H4 (cell line): Measurements from ENCODE around the gene GCHFR. TPM values are rescaled to one million over a fixed set of nuclear protein-coding genes. Genes with fewer than 3 reads are reported as not detected.

Experiments
- DNase-seq: peaks from one replicate; pipeline ENCODE4 v3.0.0-alpha.2; 2015; ENCODE audit warnings: low spot score
- total RNA-seq: library from RNA; depleted of rRNA; stranded (reverse); fragments of >200 nt; shearing (Covaris generic); gene quantifications from 2 replicates; pipeline ENCODE4 v1.2.3, GENCODE V29; 2014; rRNA removed

The GCHFR gene
- 43.2 and 49.0 TPM in 2 replicates for total RNA-seq

DNA sequence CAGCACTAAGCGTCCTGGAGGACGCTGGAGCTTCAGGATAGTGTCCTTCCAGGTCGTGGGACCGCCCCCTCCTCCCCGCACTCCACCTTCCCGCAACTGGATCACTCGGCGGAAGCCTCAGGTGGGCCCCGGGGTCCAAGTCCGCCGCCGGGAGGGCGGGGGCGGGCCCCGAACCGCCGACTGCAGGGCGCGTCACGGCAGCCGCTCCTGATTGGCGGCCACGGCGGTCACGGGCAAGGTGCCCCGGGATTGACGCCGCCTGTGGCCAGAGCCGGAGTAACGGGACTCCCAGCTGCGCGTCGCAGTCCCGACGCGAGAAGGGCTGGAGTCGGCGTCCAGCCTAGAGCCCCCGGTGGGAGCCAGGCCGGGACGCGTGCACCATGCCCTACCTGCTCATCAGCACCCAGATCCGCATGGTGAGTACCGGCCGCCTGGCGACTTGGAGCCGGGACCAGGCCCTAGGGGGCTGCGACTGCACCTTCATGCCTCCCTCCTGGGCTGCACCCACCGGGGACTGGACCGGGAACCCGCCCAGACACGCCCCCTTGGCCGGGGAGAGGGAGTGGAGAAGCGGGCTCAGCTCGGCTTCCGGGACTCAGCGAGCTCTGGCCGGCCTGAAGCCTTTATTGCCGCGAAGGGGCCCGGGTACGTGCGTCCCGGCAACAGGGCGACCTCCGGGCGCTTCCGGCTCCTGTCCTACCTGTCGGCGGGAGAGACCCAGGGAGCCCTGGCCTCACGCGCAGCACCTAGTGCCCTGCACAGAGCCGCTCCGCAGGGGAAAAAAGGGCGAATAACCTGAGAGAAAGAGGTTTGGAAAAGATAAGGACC is at the start of gene GCHFR:
Gene GCHFR (plus strand): TSS at position 268 of the 828 bp plus-strand sequence. CDS start 113 bp downstream, at position 381.
- DNase-seq: peak; percentile 74

DNA sequence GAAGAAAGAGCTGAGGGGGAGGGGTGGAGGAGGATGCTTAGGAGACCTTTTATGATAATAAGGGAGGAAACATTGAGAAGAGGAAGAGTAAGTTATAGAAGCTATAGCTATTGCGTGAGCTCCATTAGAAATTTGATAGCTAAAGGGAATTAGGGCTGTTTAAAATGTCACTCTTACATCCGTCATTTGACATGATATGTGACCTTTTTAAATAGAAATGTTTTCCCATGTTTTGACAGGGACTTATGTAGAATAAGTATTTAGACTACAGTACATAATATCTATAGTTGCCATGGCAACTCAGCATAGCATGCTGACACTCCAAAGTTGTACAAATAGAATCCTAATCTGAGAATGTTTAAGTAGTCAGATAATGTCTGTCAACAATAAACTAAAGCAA is 49.7 kb upstream of the GCHFR start:
- no peak for DNase-seq

DNA sequence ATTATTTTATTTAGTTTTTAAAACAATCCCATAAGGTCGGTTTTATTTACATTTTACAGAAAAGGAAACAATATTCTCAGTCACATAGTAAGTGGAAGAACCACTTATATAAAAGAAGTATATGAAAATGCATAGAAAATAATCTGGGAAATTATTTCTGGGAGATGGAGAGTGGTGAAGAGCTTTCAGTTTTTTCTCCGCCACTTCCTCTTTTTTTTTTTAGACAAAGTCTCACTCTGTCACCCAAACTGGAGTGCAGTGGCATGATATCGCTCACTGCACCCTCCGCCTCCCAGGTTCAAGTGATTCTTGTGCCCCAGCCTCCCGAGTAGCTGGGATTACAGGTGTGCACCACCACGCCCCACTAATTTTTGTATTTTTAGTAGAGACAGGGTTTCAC is 47.7 kb upstream of the GCHFR start:
- no peak for DNase-seq

DNA sequence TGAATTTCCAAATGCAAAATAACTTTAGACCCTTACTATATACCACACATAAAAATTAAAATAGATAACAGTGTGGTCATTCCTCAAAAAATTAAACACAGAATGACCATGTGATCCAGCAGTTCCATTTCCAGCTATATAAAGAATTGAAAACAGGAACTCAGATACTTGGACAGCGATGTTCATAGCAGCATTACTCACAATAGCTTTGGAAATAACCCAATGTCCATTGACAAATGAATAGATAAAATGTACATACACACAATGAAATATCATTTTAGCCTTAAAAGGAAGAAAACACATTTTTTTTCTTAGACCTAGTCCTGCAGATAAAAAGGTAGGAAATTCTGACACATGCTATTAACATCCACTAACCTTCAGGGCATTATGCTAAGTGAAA is 42.2 kb upstream of the GCHFR start:
- DNase-seq: no peak

DNA sequence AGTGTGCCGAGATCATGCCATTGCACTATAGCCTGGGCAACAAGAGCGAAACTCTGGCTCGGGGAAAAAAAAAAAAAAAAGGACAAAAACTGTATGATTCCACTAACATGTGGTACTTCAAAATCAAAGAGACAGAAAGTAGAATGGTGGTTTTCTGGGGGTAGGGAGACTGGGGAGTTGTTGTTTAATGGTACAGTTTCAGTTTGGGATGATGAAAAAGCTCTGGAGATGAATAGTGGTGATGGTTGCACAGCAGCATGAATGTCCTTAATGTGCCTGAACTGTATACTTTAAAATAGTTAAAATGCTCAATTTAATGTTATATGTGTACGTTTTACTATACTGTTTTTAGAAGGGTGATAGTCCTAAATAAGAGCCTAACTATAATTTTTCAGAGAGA is 41.5 kb upstream of the GCHFR start:
- no peak for DNase-seq

DNA sequence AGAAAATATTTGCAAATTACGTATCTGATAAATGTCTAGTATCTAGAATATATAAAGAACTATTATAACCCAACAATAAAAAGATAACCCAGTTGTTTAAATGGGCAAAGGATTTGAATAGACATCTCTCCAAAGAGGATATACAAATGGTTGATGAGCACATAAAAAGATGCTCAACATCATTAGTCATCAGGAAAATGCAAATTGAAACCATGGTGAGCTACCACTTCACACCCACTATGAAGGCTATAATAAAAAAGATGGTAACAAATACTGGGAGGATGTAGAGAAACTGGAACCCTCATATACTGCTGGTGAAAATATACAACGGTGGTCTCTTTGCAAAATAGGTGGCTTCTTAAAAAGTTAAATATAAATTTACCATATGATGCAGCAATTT is 40.9 kb upstream of the GCHFR start:
- no peak for DNase-seq

DNA sequence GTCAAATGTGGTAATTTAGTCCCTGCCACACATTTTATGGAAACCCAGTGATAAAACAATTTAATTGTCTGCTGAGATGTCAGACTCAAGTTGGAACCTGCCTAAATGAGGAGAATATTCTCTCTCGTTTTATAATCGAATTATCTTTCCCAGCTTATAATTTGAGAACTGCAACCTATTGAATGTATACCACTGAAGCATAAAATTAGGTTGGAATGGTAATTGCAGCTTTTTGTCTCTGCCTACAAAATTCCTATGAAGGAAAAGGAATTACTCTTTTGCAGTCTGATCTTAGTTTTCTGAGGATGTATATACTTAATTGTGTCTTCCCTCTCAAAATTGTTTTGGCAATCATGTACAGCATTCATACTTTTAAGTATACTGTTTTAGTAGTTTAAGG is 39.9 kb upstream of the GCHFR start:
- DNase-seq: no peak

DNA sequence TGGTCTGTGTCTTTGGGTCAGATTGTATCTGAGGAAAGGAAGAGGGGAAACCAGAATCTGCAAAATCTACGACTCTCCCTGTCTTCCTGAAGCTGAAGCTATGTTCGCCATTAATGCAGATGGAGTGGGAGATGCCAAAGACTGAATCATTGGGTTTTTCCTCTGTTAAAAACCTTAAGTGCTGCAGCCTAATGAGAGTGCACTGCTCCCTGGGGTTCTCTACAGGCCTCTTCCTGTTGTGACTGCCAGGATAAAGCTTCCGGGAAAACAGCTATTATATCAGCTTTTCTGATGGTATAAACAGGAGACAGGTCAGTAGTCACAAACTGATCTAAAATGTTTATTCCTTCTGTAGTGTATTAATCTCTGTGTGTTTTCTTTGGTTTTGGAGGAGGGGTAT is 32.8 kb upstream of the GCHFR start:
- DNase-seq: no peak

DNA sequence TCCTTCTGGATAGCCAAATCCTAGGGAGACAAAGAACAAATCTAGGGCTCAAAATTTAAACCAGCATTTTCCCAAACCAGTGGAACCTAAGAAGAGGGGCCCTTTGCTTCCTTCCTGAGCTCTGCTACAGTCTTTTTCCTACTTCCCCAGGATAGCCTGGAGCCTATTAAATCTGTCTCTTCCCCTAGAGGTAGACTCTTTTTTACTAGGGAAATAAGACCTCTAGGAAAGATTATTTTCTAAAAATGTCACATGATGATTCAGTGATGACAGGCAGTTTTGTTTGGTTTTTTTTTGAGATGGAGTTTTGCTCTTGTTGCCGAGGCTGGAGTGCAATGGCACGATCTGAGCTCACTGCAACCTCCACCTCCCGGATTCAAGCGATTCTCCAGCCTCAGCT is 27.3 kb upstream of the GCHFR start:
- no peak for DNase-seq

DNA sequence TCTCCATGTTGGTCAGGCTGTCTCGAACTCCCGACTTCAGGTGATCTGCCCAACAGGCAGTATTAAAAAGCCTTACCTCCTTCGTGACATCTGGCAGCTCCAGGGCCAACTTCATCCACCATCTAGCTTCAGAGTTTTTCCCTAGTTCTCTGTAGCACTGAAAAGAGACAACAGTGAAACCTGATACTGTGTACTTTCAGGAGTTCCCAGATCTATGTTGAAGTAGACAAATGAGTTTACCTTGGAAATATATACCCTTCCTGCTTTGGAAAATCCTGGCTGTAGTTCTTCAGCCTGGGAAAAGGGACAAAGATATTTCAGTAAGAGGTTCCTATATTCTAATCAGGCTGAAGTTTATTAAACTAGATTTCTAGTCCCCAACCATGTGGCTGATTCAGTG is 26.8 kb upstream of the GCHFR start:
- DNase-seq: no peak

DNA sequence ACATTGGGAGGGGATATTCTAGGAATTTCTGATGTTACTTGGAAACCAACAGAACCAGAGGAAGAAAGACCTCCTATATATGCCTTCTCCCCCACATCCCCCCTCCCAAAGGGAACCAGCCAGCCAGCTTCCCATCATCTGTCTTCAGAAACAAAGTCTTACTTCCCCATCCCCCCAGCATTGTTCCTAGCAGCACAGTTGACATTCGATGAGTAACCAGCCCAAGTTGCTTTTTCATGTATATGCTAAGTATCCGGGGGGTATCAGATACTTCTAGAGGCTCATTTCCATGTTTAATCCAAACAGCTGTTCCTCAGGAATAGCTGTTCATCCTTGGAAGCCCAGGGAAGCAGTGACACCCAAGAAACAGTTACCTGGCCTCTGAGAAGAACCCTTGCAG is 24.8 kb upstream of the GCHFR start:
- DNase-seq: no peak

DNA sequence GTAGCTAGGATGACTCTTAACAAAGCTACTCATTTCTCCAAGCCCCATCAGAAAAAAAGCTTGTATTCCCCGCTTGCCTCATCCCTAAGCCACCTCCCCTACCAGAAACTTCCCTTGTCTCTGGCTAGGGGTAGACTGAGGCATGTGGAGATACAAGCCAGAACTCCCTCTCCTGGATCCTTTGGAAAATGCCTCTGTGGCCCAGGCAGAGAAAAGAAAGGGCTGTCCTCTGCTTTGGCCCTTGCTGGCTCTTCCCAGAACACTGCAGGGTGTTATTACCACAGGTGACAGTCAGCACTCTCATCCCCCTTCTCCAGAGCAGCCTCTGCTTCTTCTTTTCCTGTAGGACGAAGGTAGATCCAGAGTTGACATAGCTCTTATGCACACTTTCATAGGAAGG is 24.0 kb upstream of the GCHFR start:
- no peak for DNase-seq

DNA sequence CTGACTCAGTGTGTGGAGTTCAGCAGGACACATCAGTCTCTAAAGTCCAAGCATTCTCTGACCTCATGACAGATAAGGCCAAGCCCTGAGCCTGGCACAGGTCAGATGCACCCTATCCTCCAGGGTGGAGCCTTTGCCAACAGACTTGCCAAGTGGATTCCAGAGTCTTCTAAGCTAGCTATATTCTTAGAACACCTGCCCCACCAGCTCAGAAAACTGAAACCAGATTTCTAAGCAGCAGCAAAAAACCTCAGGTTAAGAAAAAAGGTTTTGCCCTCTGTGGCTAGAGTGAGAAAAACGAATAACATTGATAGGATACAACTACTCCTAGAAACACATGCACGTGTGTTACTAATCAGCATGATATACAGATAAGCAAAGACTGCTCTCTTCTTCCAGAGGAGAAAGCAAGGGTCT is 20.4 kb upstream of the GCHFR start:
- DNase-seq: no peak

DNA sequence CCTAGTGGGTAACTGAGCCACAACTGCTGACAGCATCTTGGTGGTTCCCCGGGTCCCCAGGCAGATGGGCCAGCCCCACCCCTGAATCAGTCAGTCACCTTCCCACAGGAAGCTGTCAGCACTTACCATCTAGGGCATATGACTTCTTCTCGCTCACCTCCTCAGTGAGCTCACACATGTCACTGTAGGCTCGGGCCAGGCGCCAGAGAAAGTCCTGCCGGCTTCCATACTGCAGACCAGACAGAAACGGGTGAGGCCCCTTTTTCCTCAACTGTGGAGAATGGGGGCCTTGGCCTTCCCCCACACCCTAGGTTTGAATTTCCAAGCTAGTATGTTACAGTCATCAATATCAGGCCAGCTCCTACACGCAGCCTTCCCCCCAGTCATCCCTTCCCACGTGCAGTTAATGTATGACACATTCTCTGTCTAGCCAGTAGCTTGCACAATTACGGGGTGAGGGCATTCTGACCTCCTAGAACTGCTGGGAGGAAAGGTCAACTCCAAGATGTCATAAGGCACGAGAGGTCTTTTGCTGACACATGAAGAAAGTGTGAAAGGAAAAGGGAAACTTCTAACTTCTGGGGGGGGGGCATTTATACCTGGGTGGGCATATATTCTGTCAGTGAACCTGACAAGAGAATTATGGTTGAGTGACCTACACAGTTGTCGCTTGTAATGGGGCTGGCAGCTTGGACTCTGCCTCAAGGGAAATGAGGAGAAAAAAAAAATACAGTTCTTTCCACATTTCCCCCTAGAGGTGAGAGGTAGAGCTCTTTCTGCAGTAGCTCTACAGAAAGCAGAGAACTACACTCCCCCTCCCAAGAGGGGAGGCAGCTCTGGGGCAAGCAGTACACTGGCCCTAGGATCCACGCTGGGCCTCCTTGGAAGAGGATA is 19.7 kb upstream of the GCHFR start:
- DNase-seq: no peak

DNA sequence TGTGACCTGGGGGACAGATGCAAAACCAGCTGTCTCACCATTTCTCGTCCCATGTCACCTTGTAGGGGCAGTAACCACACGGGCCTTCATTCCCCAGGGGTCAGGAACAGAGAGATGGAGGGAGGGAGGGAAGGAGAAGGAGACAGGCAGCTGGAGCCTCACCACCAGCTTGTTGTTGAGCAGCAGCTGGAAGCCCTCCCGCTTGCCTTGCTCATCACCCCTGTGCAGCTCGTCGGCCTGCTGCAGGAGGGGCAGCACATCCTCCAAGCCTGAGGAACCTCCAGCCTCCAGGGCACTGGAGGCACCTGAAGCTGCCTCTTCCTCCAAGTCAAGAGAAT is 19.1 kb upstream of the GCHFR start:
- no peak for DNase-seq

DNA sequence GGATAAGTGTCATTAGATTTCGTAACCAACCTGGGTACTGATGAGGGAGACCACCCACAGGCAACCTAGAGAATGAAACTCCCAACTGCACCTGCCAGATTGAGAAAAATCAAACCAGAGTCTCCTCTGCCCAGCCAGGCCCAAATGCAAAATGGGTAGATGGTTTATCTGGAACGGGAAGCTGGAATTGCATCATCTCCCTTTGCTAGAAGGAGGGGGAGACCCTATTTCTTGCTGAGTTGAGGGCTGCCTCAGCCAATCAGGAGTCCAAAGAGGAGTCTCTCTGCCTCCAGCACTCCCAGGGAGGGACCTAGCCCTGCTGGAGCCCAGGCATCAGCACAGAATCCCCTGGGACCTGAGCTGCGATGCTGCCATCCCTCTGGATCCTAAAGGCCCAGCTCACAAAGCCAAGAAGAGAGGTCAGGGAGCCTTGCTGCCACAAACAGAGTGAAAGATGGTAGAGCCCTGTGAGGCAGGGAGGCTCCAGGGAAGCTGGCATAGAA is 16.9 kb upstream of the GCHFR start:
- DNase-seq: no peak

DNA sequence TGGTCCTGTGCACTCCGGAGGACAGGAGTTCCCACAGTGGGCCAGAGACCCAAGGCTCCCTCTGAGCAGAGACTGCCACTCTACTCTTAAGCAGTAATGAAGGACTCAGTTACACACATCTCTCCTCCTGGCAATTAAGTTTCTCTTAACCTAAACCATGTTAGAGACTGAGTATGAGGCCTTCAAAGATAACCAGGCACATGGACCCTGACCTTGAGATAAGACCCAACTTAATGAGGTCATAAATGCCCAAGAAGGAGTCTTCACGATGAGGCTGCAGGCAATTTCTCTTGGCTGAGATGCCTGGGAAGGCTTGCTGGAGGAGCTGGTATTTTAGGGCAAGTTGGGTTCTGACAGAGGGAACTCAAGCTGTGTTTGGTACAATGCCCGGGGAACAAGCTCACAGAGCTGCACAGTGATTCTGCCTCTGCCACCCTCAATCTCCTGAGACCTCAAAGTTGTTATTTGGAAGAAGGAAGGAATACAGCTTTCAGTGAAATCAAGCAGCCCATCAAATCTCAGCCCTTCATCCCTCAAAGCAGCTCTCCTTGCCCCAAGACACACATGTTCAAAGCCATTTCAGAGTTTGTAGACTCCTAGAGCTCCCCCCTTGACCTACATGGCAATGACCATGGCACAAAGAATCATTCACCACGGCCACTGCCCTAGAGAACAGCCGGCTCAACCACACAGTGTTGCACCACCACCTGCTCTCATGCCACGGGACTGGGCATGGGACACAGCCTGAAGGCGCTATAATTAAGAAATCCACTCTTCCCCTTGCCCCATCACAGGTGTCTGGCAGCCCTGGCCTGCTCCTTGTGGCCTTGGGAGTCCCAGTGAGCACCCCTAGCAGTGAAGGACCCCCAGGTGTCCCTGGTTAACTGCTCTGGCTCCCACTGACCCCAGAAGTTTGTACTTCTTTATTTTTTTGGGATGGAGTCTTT is 15.9 kb upstream of the GCHFR start:
- no peak for DNase-seq

DNA sequence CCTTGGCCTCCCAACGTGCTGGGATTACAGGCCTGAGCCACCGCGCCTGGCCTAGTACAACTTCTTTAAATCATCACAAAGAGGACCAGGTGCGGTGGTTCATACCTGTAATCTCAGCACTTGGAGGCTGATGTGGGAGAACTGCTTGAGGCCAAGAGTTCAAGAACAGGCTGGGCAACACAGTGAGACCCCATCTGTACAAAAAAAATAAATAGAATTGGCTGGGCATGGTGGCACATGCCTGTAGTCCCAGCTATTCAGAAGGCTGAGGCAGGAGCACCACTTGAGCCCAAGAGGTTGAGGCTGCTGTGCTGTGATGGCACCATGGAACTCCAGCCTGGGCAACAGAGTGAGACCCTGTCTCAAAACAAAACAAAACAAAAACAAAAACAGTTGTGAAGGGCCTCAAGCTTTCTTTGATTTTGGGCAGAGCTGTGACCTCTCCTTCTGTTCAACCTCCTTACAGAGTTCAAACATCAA is 14.7 kb upstream of the GCHFR start:
- DNase-seq: no peak

DNA sequence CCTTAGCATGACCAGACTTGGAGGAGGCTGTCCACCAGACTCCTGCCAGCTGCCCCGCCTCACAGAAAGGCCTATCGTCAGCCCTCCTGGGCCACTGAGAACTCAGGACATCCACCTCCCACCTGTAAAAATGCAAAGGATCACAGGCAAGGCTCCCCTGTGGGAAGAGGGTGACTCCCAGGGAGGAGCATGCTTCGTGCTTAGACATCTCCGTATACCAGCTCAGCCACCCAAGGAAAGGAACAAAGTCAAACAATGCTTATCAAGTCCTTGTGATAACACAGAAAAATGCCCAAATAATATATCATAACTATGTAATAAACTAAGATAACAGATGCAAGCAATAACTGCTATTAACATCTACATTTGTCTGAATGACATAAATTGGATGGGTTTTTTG is 13.0 kb upstream of the GCHFR start:
- no peak for DNase-seq

DNA sequence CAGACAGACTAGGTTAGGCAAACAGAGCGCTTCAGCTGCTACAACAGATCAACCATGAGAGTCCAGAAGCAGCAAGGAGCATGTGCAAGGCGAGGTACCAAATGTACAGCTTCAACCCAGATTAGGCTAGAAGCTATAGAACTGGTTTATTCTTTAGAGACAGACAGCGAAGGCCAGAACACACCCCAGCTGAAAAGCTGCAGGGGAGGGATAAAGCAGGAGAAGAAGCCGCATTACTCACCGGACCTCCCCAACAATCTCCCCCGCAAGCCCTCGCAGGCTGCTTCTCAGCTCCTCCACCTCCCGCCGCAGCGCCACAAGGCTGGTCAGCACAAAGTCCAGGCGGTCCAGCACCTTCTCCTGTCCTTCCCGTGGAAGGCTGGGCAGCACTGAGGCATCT is 12.1 kb upstream of the GCHFR start:
- no peak for DNase-seq

DNA sequence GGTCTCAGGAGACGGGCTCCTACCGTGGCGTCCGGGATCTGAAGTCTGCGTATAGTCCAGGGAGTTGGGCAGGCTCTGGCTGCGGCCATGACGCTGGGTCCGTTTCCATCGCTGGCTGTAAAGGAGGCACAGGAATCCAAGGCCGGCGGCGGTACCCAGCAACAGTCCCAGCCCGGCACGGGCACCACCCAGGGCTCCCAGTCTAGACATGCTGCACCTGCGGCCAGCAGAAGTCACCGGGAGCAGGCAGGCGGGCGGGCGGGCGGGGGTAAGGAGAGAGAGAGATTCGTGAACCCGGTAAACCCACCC is 9.3 kb upstream of the GCHFR start:
- no peak for DNase-seq
